ENCODE results near the gene AHCYL2. TPM values are rescaled to one million over a fixed set of nuclear protein-coding genes. Genes with fewer than 3 reads are reported as not detected.
A peak's percentile ranks its signal among the peaks of the same experiment; 100 is the strongest.
"Not testable (repeated sequence)": the region's sequence is repeated elsewhere in the genome, so short reads cannot be mapped to it uniquely, and the experiment has no call there.

AHCYL2 gene
- total RNA-seq, 1 donor from 2014 or later, result 15.5 TPM

DNA sequence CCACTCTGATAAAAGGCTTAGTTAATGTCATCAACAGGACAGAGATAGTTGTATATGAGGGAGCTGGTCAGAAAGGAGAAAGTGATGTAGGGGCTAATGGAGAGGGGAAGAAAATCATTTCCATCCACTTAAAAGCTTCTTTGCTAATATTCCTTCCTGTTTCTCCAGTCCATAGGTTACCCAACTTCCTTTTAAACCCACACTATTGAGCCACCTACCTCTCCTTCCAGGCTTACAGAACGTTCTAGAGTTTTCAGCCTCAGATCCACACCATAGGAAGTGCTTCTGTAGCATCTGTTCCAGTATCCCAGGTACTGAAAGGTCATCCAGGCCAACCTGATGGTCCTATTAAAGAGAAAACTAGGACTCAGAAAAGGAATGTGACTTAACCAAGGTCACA, 237.6 kb downstream of the AHCYL2 start:
- Mint-ChIP-seq H3K9me3 (no peaks in the 10 kb centered on the region), H3K27ac (no peak overlapping the region), H3K4me1 (ENCODE audit: low read depth) (no peaks in the 10 kb centered on the region), H3K27me3 (ENCODE audit: insufficient read depth) (no peaks in the 10 kb centered on the region), H3K4me3 (no peak overlapping the region), H3K36me3 (ENCODE audit: low read depth) (peaks cover 44% of the 10 kb centered on the region)
- intact Hi-C loops (cut with micrococcal nuclease), result no loop called here
- no peak for DNase-seq (ENCODE audit: low spot score)

GRCh38 chr7:129464194-129464593, 239.4 kb downstream of the AHCYL2 start:
- Mint-ChIP-seq H3K4me1 (ENCODE audit: low read depth) (peaks cover 5% of the 10 kb centered on the region), H3K4me3 (no peak overlapping the region), H3K27ac (no peak overlapping the region), H3K27me3 (ENCODE audit: insufficient read depth) (no peaks in the 10 kb centered on the region), H3K9me3 (no peaks in the 10 kb centered on the region), H3K36me3 (ENCODE audit: low read depth) (peaks cover 37% of the 10 kb centered on the region)
- intact Hi-C loops (cut with micrococcal nuclease), result no loop called here
- no peak for DNase-seq (ENCODE audit: low spot score)

DNA sequence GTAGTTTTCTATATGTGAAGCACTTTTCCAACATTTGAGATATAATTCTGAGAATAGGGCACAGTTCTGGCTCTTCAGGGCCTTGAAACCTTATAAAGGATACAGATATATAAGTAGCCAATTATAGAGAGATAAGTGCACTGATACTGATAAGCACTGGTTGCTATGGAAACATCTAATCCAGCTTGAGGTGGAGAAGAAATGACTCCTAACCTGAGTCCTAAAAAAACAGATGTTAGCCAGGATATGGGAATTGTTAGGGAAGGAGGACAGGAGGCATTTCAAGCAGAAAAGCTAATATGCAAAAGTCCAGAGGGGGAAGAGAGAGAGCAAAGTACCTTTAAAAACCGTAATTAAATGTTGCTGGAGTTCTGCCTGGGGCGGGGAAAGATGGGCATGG, 240.2 kb downstream of the AHCYL2 start:
- H3K36me3 Mint-ChIP-seq (ENCODE audit: low read depth), result peaks cover 36% of the 10 kb centered on the region
- no peaks in the 10 kb centered on the region for H3K27me3 Mint-ChIP-seq (ENCODE audit: insufficient read depth)
- intact Hi-C loops (cut with micrococcal nuclease), result no loop called here
- no peak for DNase-seq (ENCODE audit: low spot score)
- H3K9me3 Mint-ChIP-seq, result no peaks in the 10 kb centered on the region
- no peak overlapping the region for H3K4me3 Mint-ChIP-seq
- no peak overlapping the region for H3K27ac Mint-ChIP-seq
- peaks cover 13% of the 10 kb centered on the region for H3K4me1 Mint-ChIP-seq (ENCODE audit: low read depth)

DNA sequence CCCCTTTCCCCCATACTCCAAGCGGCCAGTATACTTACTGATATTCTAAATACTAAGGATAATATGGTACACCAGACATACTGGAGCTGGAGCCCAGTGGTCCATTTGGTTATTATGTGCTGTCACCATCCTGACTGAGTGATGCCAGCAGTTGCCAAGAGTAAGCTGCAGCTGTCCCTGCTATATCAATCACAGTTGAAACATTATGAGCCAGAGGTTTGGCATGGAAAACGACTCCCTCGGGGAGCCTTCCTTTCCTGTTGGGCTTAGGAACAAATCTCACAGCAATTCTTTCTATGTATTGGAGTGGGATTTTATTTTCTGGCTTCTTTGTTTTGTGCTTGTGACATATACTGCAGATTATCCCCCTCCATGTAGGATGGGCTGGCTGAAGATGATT, 242.0 kb downstream of the AHCYL2 start:
- Mint-ChIP-seq H3K4me1 (ENCODE audit: low read depth) (peaks cover 30% of the 10 kb centered on the region), H3K27ac (no peak overlapping the region), H3K9me3 (no peaks in the 10 kb centered on the region), H3K4me3 (no peak overlapping the region), H3K27me3 (ENCODE audit: insufficient read depth) (no peaks in the 10 kb centered on the region), H3K36me3 (ENCODE audit: low read depth) (peaks cover 48% of the 10 kb centered on the region)
- no peak for DNase-seq (ENCODE audit: low spot score)
- intact Hi-C loops (cut with micrococcal nuclease), result no loop called here

GRCh38 chr7:129468087-129468486, 243.3 kb downstream of the AHCYL2 start:
- no peak for DNase-seq (ENCODE audit: low spot score)
- H3K36me3 Mint-ChIP-seq (ENCODE audit: low read depth), result peaks cover 48% of the 10 kb centered on the region
- peaks cover 31% of the 10 kb centered on the region for H3K4me1 Mint-ChIP-seq (ENCODE audit: low read depth)
- H3K27ac Mint-ChIP-seq, result no peak overlapping the region
- no peaks in the 10 kb centered on the region for H3K27me3 Mint-ChIP-seq (ENCODE audit: insufficient read depth)
- intact Hi-C loops (cut with micrococcal nuclease), result no loop called here
- no peaks in the 10 kb centered on the region for H3K9me3 Mint-ChIP-seq
- no peak overlapping the region for H3K4me3 Mint-ChIP-seq

DNA sequence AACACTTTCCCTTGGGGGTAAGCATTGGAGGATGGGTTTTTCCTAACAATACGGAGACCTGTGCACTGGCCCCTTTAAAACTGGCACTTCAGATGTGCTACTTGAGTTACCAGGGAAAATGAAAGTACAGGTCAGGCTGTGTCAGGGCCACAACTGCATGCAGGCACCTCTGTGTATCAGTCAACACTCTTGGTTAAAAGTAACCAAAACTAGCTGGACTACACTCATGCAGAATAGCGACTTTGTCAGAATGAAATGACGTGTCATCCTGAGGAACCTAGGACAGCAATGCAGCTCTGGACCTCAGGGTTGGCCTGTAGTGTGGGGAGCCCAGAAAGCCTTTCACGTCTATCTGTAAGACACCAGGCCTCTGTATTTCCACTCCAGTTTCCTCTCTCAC, 243.7 kb downstream of the AHCYL2 start:
- Mint-ChIP-seq H3K4me3 (no peak overlapping the region), H3K4me1 (ENCODE audit: low read depth) (peaks cover 31% of the 10 kb centered on the region), H3K27me3 (ENCODE audit: insufficient read depth) (no peaks in the 10 kb centered on the region), H3K9me3 (no peaks in the 10 kb centered on the region), H3K27ac (no peak overlapping the region), H3K36me3 (ENCODE audit: low read depth) (peaks cover 46% of the 10 kb centered on the region)
- DNase-seq (ENCODE audit: low spot score), result no peak
- intact Hi-C loops (cut with micrococcal nuclease), result no loop called here

DNA sequence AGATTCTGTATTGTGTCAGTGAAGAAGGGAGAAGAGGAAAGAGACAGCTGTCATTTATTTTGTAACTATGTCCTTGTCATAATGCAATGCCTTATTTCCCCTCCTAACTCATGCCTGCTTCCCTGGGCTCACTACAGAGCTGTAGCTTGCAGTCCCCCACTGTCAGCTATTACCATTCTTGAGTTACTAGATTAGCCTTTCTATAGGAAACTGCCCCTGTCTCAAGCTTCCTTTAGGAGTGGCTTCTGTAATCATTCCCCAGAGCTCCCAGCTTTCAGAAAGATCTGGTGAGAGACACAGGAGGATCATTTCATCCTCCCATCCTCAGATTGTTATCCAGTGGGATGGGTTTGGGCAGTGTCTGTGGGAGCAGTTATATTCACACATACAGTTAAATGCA, 245.1 kb downstream of the AHCYL2 start:
- intact Hi-C loops (cut with micrococcal nuclease), result loop anchor here (2.0 kb wide), 1 partner anchor 245 kb away; the partner anchor contains the start of gene AHCYL2
- H3K4me1 Mint-ChIP-seq (ENCODE audit: low read depth), result peaks cover 31% of the 10 kb centered on the region
- H3K4me3 Mint-ChIP-seq, result no peak overlapping the region
- no peaks in the 10 kb centered on the region for H3K9me3 Mint-ChIP-seq
- H3K27me3 Mint-ChIP-seq (ENCODE audit: insufficient read depth), result no peaks in the 10 kb centered on the region
- H3K36me3 Mint-ChIP-seq (ENCODE audit: low read depth), result peaks cover 40% of the 10 kb centered on the region
- no peak for DNase-seq (ENCODE audit: low spot score)
- no peak overlapping the region for H3K27ac Mint-ChIP-seq

- no peaks in the 10 kb centered on the region for H3K9me3 Mint-ChIP-seq
- peaks cover 38% of the 10 kb centered on the region for H3K36me3 Mint-ChIP-seq (ENCODE audit: low read depth)
- no peak overlapping the region for H3K27ac Mint-ChIP-seq
- no peaks in the 10 kb centered on the region for H3K27me3 Mint-ChIP-seq (ENCODE audit: insufficient read depth)
- DNase-seq (ENCODE audit: low spot score), result no peak
- H3K4me3 Mint-ChIP-seq, result no peak overlapping the region
- peaks cover 31% of the 10 kb centered on the region for H3K4me1 Mint-ChIP-seq (ENCODE audit: low read depth)
- intact Hi-C loops (cut with micrococcal nuclease), result loop anchor here (2.0 kb wide), 1 partner anchor 246 kb away; the partner anchor contains the start of gene AHCYL2
These were observed 245.6 kb downstream of the AHCYL2 start for GRCh38 chr7:129470411-129470810.

GRCh38 chr7:129471402-129471827, 246.6 kb downstream of the AHCYL2 start:
- no peak for DNase-seq (ENCODE audit: low spot score)
- H3K9me3 Mint-ChIP-seq, result no peaks in the 10 kb centered on the region
- H3K36me3 Mint-ChIP-seq (ENCODE audit: low read depth), result peaks cover 28% of the 10 kb centered on the region
- peak overlapping the region; percentile 35 for H3K27ac Mint-ChIP-seq
- no peak overlapping the region for H3K4me3 Mint-ChIP-seq
- H3K27me3 Mint-ChIP-seq (ENCODE audit: insufficient read depth), result no peaks in the 10 kb centered on the region
- peaks cover 31% of the 10 kb centered on the region for H3K4me1 Mint-ChIP-seq (ENCODE audit: low read depth)
- intact Hi-C loops (cut with micrococcal nuclease), result loop anchor here (2.0 kb wide), 1 partner anchor 247 kb away; the partner anchor contains the start of gene AHCYL2

DNA sequence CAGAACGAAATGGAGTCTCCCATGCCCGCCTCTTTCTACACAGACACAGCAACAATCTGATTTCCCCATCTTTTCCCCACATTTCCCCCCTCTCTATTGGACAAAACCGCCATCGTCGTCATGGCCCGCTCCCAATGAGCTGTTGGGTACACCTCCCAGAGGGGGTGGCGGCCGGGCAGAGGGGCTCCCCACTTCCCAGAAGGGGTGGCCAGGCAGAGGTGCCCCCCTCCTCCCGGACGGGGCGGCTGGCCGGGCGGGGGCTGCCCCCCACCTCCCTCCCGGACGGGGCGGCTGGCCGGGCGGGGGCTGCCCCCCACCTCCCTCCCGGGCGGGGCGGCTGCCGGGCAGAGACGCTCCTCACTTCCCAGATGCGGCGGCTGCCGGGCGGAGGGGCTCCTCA, 251.1 kb downstream of the AHCYL2 start:
- H3K4me1 Mint-ChIP-seq (ENCODE audit: low read depth); H3K27ac Mint-ChIP-seq; H3K27me3 Mint-ChIP-seq (ENCODE audit: insufficient read depth); DNase-seq (ENCODE audit: low spot score); intact Hi-C loops (cut with micrococcal nuclease); H3K4me3 Mint-ChIP-seq; H3K9me3 Mint-ChIP-seq: not testable (repeated sequence)
- H3K36me3 Mint-ChIP-seq (ENCODE audit: low read depth), result peaks cover 30% of the 10 kb centered on the region

DNA sequence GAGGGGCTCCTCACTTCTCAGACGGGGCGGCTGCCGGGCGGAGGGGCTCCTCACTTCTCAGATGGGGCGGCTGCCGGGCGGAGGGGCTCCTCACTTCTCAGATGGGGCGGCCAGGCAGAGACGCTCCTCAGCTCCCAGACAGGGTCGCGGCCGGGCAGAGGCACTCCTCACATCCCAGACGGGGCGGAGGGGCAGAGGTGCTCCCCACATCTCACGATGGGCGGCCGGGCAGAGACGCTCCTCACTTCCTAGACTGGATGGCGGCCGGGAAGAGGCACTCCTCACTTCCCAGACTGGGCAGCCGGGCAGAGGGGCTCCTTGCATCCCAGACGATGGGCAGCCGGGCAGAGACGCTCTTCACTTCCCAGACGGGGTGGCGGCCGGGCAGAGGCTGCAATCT, 251.6 kb downstream of the AHCYL2 start:
- H3K27ac Mint-ChIP-seq; H3K27me3 Mint-ChIP-seq (ENCODE audit: insufficient read depth); H3K9me3 Mint-ChIP-seq; intact Hi-C loops (cut with micrococcal nuclease); DNase-seq (ENCODE audit: low spot score); H3K4me3 Mint-ChIP-seq; H3K4me1 Mint-ChIP-seq (ENCODE audit: low read depth): not testable (repeated sequence)
- H3K36me3 Mint-ChIP-seq (ENCODE audit: low read depth), result peaks cover 28% of the 10 kb centered on the region

Other genes starting within 250 kb of the AHCYL2 start
- gene TNPO3, start 169.9 kb upstream of the AHCYL2 start, total RNA-seq, result 52.8 and 53.2 TPM in 2 replicates
- 9.5 and 9.8 TPM in 2 replicates for gene TSPAN33, start 80.3 kb upstream of the AHCYL2 start, total RNA-seq
- 0.44 and 0.56 TPM in 2 replicates for gene SMO, start 36.4 kb upstream of the AHCYL2 start, total RNA-seq
- 74.0 and 79.4 TPM in 2 replicates for gene STRIP2, start 209.4 kb downstream of the AHCYL2 start, total RNA-seq